Posterior cingulate gyrus (tissue), 11 donors: Measurements from ENCODE around the gene VWA5B1.
A peak's percentile ranks its signal among the peaks of the same experiment; 100 is the strongest.

ENCODE experiments used
- DNase-seq, 10 donors: peaks; one replicate each; pipeline versions ENCODE4 v3.0.0 to v3.0.0-alpha.2; 2020 to 2021; ENCODE audit warnings: mixed read lengths in 3 of 10
- intact Hi-C: fragments of 100-400 bp; cut with DNase I; formaldehyde crosslinking; loops from one replicate; pipeline ENCODE4 v1.15.1; 2023

Gene VWA5B1

GRCh38 chr1:20321573-20321972, 30.9 kb downstream of the VWA5B1 start:
- DNase-seq = peak in 2 of 10 donors; percentile 36 to 46
- intact Hi-C loops = no loop called here

DNA sequence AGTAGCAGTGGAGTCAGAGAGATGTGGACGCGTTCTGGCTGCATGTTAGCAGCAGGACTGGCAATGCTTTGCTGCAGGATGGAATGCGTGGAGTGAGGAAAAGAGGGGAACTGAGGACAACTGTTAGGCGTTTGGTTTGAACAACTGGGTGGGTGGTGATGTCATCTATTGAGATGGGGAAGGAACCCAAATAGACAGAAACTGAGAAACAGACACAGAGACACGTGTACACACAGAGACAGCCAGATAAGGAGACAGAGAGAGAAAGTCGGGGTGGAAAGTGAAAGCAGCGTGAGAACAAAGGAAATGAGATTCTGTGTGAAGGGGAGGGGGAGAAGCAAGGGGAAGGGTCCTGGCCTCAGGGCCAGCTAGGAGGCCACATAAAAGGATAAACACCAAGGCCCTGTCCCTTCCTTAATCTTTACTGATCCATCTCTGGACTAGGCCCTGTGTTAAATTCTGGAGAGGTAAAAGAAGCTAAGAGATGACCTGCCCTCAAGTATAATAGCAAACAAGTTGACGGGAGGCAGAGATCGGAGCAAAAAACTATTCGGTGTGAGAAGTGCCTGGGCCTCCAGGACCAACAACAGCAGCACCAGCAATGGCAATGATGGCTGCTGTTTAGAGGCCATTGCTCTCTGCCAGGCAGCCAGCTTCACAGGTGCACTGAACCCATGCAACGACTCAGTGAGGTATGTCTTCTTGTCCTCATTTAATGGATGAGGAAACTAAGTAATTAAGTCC, 31.6 kb downstream of the VWA5B1 start:
- intact Hi-C loops = no loop called here
- peak in 3 of 10 donors; percentile 10 to 55 (median 19) for DNase-seq

DNA sequence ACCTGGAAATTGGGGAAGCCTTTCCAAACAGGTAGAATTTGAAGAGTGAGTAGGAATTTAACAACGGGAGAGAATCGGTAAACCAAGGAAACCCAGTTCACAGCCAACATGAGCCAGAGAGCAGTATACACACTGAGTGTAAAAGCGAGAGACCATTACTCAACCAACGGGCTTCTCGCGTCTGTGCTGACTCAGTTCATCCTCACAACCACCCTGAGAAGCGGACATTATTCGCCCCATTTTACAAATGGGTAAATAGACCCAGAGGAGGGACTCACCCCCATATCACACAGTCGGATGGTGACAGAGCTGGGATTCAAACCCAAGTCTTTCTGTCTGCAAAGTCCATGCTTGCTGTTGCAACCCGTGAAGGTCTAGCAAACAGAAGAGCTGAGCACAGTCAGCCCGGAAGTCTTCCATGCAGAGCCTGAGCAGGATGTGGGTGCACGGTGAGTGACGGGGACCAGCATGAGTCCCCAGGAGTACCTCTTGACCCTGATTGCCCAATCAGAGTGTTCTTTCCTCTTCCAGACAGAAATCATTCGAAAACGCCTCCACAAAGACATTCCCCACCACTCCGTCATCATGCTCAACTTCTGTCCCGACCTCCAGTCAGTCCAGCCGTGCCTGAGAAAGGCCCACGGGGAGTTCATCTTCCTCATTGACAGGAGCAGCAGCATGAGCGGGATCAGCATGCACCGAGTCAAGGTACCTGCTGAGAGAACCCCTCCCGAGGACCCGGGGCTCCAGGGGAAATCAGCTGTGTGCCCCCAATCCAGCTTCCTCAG, 32.3 kb downstream of the VWA5B1 start:
- peak in 3 of 10 donors; percentile 10 to 66 (median 62) for DNase-seq
- intact Hi-C loops = no loop called here

DNA sequence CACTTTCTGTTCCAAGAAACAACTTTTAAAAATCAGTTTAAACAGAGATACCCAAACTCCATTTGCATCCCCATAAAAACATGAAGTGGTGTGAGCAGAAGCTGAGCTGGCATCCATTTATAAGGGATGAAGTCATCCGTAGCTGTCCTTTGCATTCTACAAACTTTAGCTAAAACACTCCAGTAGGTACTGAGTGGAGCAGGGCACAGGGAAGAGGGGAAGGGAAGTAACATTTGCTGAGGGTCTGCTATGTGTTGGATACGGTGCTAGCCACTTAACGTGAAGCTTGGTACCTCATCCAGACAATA, 32.9 kb downstream of the VWA5B1 start:
- no peak for DNase-seq
- intact Hi-C loops = no loop called here

- intact Hi-C loops = no loop called here
- DNase-seq = peak in 2 of 10 donors; percentile 7 to 36
Observed at GRCh38 chr1:20324704-20325406, 34.2 kb downstream of the VWA5B1 start.

- intact Hi-C loops = no loop called here
- peak in 3 of 10 donors; percentile 5 to 26 (median 26) for DNase-seq
Observed at GRCh38 chr1:20325407-20325843, 34.8 kb downstream of the VWA5B1 start.

- no peak for DNase-seq
- intact Hi-C loops = no loop called here
Observed at GRCh38 chr1:20325844-20326420, 35.3 kb downstream of the VWA5B1 start.

- DNase-seq = peak in 1 of 10 donors; percentile 30
- intact Hi-C loops = no loop called here
Observed at GRCh38 chr1:20327467-20327866, 36.8 kb downstream of the VWA5B1 start.

DNA sequence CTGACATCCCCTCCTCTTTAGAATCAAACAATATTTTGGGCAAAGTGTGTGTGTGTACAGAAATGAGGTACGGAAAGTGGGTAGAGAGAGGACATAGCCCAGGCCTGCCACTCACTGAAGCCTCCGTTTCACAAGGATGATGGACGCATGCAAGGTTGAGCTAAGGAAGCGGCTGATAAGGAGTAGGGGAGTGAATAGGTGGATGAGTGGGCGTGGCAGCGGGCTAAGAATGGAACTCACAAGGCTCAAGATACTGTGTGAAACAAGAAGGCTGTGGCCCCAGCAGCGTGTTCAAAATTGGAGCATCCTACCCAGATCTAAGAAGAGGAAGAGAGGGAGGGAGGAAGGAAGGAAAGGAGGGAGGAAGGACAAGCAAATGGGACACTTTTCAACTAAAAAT, 37.5 kb downstream of the VWA5B1 start:
- intact Hi-C loops = no loop called here
- peak in 3 of 10 donors; percentile 5 to 49 (median 37) for DNase-seq

- DNase-seq = peak in 3 of 10 donors; percentile 14 to 78 (median 29)
- intact Hi-C loops = no loop called here
Observed at GRCh38 chr1:20329793-20330542, 39.3 kb downstream of the VWA5B1 start.

DNA sequence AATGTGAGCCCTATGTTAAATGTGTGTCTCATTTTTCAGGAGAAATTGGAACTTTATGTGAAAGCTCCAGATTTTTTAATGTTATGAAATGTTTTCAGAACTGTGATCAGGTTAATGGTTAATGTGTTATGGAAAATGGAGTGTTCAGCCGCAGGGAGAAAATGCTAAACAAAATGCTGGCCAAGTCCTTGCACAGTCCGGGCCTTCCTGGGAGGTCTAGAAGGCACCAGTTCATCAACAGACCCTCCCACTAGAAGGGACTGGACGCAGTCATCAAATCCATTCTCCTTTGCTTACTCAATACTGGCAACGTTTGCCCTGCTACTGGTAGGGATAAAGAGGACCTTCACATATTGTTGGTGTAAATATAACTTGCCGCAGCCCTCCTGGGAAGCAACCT, 43.4 kb downstream of the VWA5B1 start:
- intact Hi-C loops = no loop called here
- peak in 1 of 10 donors; percentile 6 for DNase-seq

DNA sequence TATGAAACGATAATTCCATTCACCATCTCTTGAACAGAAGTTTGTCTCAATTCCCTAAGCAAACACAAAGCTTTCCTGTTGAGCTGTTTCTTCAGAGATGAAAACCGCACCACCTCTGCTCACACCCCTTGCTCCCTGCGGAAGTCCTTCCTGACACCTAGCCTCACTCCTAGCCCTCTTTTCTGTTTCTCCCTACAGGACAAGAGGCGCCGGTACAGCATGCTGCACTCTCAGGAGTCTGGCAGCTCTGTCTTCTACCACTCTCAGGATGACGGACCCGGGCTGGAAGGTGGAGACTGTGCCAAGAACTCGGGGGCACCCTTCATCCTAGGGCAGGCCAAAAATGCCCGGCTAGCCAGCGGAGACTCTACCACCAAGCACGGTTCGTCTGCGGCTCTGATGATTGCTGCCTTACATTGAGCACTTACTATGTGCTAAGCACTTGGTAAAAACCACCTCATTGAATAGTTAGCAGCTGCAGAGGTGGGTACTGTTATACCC, 45.5 kb downstream of the VWA5B1 start:
- intact Hi-C loops = no loop called here
- DNase-seq = peak in 3 of 10 donors; percentile 28 to 50 (median 36)

DNA sequence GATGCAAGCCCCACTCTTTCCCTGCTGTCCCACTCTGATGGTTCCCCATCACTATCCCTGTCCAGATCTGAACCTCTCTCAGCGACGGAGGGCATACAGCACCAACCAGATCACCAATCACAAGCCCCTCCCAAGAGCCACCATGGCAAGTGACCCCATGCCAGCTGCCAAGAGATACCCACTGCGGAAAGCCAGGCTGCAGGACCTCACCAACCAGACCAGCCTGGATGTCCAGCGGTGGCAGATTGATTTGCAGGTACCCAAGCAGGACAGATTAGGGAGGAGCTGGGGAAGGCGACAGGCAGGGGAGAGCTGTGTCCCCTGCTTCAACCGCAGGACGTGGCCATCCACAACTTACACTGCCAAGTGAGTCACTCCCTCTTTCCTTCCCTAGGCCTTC, 46.9 kb downstream of the VWA5B1 start:
- DNase-seq = peak in 3 of 10 donors; percentile 7 to 55 (median 50)
- intact Hi-C loops = no loop called here

DNA sequence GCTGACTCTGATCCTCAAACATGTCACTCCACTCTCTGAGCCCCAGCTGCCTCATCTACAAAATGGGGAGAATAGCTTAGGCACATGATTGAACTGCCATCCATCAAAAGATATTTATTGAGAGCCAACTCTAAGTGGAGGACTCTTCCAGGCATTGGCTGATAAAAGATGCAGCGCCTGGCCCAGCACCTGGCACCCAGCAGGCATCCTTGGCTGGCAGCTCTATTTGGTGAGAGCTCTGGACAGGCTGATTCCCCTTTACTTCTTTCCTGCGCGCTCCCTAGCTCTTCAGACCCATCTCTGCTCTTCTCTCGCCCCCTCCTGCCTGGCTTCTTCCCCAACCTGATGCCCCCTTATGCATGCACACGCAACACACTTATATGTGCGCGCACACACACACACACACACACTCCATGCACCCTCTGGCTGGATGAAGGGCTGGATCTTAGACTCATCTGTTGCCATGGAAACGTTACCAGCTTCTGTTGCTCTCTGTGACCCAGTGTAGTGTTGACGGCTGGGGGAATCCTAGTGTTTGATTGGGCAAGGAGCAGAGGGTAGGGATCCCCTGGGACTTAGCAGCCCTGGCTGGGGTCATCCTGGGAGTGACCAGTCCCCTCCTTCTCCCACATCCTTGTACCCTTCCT, 49.3 kb downstream of the VWA5B1 start:
- peak in 2 of 10 donors; percentile 72 to 78 for DNase-seq
- intact Hi-C loops = no loop called here

DNA sequence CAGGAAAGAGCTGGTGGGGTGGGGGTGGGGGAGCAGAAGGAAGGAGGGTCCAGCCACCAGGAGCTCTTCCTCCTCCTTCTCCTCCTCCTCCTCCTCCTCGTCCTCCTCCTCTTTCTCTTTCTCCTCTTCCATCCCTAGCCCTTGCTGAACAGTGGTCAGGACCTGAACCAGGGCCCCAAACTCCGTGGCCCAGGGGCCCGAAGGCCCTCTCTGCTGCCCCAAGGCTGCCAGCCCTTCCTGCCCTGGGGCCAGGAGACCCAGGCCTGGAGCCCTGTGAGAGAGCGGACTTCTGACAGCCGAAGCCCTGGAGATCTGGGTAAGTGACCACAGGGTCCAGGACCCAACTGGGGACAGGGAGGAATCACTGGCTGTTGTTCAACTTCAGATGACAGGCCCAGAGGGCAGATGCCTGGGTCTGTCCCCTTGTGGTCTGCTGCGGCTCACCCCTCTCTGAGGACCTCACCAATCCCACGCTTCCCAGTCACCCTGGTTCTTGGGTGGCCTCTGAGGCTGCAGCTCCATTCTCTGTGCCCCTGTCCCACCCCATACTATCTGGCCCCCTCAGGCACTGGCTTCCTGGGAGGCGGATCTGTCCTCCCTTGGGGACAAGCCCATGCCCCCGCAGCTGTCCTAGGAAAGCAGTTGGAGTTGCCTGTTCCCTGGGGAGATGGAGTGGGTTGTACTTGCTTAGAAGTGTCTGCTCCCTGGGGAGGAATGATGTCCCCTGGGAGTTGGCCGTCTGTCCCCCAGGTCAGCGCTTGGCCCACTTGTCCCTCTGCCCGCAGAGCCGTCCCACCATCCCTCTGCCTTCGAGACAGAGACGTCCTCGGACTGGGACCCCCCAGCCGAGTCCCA, 51.8 kb downstream of the VWA5B1 start:
- DNase-seq = peak in 2 of 10 donors; percentile 68
- intact Hi-C loops = no loop called here

DNA sequence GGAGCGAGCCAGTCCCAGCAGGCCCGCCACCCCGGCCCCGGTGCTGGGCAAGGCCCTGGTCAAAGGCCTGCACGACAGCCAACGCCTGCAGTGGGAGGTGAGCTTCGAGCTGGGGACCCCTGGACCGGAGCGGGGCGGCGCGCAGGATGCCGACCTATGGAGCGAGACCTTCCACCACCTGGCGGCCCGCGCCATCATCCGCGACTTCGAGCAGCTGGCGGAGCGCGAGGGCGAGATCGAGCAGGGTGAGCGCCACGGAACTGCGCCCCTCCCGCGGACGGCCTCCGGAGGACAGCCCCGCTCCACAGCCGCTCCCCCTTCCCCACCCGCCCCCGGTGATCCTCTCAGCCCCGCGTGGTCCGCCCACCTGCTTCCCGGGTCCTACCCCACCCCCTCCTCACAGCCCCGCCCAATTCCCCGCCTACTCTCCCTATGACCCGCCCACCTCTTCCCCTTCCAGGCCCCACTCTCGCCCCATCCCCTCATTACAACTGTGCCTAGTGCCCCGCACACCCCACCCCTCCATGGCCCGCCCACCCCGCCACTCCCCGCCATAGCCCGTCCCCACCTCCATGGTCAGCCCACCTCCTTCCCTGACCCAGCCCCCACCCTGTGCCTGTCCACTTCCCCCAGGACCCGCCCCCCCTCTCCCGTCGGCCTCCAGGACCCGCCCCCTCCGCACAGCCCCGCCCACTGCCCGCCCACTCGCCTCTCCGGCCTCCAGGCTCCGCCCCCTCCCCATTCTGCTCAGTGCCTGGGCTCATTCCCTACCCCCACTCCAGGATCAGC, 52.7 kb downstream of the VWA5B1 start:
- peak in 6 of 10 donors; percentile 37 to 89 (median 48) for DNase-seq
- intact Hi-C loops = no loop called here

DNA sequence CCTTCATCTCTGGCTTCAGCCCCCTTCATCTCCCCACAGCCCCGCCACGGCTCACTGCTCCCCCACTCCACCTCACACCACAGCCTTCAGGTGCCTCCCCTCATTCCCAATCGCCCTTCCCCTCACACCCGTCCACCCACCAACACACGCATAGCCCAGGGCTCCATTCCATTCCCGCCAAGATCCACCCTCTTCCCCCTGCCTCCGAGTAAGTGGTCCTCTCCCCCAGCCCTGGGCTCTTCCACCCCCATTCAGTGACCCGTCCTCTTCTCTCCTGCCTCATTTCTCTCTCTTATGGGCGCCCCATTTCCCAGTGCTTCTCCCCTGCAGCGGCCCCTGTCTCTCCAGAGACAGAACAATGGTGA, 53.2 kb downstream of the VWA5B1 start:
- no peak for DNase-seq
- intact Hi-C loops = no loop called here

DNA sequence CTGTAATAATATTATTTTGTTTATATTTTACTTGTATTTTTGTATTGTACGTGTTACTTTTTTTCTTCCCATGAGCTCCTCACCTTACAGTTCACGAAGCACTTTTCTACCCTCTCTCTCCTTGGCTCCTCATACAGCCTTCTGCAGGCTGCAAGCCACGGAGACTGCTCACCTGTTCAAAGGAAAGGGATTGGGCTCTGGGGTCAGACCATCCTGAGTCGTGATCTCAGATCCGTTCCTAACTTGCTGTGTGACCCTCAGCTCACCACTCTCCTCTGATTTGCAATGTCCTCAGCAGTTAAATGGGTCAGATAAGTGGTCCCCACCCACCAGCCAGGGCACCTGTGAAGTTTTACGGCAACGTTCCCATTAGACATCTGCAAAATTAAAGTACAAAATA, 54.1 kb downstream of the VWA5B1 start:
- peak in 1 of 10 donors; percentile 13 for DNase-seq
- intact Hi-C loops = no loop called here
